Stimulated activated effector memory CD8-positive, alpha-beta T cell treated with anti-CD3 and anti-CD28 coated beads, Interleukin-12 subunit alpha, Interleukin-12 subunit beta, amount 100 ng/mL, for 72 hours (primary cell): Measurements from ENCODE around the gene HSPG2.

Experiments
- ATAC-seq: fragments of 150-1000 bp; cut with Tn5 transposase; 2 replicates; pipeline ENCODE4 v1.10.0; 2021
- DNase-seq, 2 donors: peaks; one replicate each; pipeline ENCODE4 v3.0.0; 2021 to 2022; ENCODE audit warnings: low spot score in 2 of 2
- H3K27ac Mint-ChIP-seq: one replicate; pipeline ENCODE4 v1.8.0; 2022; ENCODE audit warnings: mild to moderate bottlenecking, mixed read lengths
- H3K36me3 Mint-ChIP-seq: one replicate; pipeline ENCODE4 v1.8.0; 2022; ENCODE audit warnings: mild to moderate bottlenecking, mixed read lengths
- H3K4me1 Mint-ChIP-seq: one replicate; pipeline ENCODE4 v1.8.0; 2022; ENCODE audit warnings: mixed read lengths
- H3K4me3 Mint-ChIP-seq: one replicate; pipeline ENCODE4 v1.8.0; 2022; ENCODE audit warnings: mild to moderate bottlenecking, mixed read lengths
- H3K9me3 Mint-ChIP-seq: one replicate; pipeline ENCODE4 v1.8.0; 2022; ENCODE audit warnings: mixed read lengths

The HSPG2 gene

GRCh38 chr1:21823206-21823979 lies 113.7 kb downstream of the HSPG2 start:
- H3K4me3 Mint-ChIP-seq, result no peak overlapping the region
- no peak overlapping the region for H3K27ac Mint-ChIP-seq
- DNase-seq (no peak), ATAC-seq (no peak)
- peaks cover 6% of the 10 kb centered on the region for H3K4me1 Mint-ChIP-seq
- H3K36me3 Mint-ChIP-seq, result no peaks in the 10 kb centered on the region
- no peaks in the 10 kb centered on the region for H3K9me3 Mint-ChIP-seq

DNA sequence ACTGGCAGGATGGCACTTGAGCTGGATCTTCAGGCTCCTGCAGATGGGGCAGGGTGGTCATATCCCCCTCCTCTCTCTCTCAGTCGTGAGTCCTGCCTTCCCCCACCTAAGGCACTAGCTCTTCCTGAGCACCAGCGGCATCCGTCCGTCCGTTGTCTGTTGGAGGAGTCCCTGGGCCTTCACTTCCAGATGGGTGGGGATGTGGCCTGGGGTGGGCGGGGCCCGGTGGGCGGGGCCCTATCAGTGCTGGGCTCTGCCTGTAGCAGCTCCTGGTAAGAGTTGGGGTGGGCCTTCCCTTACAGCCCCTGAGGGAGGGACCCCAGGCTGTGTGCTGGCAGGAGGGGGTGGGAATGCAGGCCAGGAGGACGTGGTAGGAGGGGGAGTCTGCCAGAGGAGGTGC lies 114.8 kb downstream of the HSPG2 start:
- ATAC-seq (no peak), DNase-seq (no peak)
- H3K4me3 Mint-ChIP-seq, result no peak overlapping the region
- no peak overlapping the region for H3K27ac Mint-ChIP-seq
- no peaks in the 10 kb centered on the region for H3K9me3 Mint-ChIP-seq
- H3K36me3 Mint-ChIP-seq, result no peaks in the 10 kb centered on the region
- peaks cover 8% of the 10 kb centered on the region for H3K4me1 Mint-ChIP-seq

- Mint-ChIP-seq H3K36me3 (no peaks in the 10 kb centered on the region), H3K27ac (no peak overlapping the region), H3K4me3 (no peak overlapping the region), H3K4me1 (peaks cover 8% of the 10 kb centered on the region), H3K9me3 (no peaks in the 10 kb centered on the region)
- ATAC-seq (peak; percentile 32), DNase-seq (no peak)
These were observed 115.6 kb downstream of the HSPG2 start for GRCh38 chr1:21821385-21822019.

DNA sequence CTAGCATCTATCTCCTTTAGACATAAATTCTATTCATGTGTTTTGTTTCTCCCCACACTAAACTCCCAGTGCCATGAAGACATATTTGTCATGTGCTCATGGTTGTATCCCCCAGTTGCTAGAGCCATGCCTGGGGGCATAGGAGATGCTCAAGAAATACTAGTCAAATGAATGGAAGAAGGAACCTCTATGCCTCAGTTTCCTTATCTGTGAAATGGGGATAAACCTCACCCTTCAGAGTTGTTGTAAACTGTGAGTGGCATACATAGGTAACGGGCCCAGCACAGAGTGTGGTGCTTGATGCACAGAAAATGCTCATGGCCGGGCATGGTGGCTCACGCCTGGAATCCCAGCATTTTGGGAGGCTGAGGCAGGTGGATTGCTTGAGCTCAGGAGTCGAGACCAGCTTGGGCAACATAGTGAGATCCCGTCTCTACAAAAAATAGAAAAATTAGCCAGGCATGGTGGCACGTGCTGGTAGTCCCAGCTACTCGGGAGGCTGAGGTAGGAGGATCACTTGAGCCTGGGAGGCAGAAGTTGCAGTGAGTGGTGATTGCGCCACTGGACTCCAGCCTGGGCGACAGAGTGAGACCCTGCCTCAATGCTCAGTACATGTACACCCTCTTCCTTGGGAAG lies 116.4 kb downstream of the HSPG2 start:
- H3K4me3 Mint-ChIP-seq, result no peak overlapping the region
- H3K9me3 Mint-ChIP-seq, result no peaks in the 10 kb centered on the region
- no peak overlapping the region for H3K27ac Mint-ChIP-seq
- ATAC-seq, result no peak
- H3K4me1 Mint-ChIP-seq, result peaks cover 8% of the 10 kb centered on the region
- no peaks in the 10 kb centered on the region for H3K36me3 Mint-ChIP-seq
- DNase-seq, result no peak

DNA sequence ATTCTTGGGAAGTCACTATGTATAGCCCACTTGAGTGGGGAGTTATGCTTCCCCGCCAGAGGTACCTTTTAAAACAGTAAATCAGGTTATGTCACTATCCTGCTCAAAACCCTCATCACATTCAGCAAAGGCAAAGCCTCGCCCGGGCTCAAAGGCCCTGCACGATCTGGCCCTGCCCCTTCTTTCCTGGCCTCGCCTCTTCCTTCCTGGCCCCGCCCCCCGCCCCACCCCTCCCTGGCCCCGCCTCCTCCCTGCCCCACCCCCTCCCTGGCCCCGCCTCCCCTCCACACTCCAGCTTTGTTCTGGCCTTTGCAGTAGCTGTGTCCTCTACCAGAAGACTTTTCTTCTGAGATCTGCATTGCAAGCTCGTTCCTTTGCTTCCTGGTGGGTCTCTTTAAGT lies 118.5 kb downstream of the HSPG2 start:
- H3K9me3 Mint-ChIP-seq, result no peaks in the 10 kb centered on the region
- no peak overlapping the region for H3K4me3 Mint-ChIP-seq
- H3K4me1 Mint-ChIP-seq, result peaks cover 15% of the 10 kb centered on the region
- H3K36me3 Mint-ChIP-seq, result no peaks in the 10 kb centered on the region
- ATAC-seq (peak; percentile 63), DNase-seq (peak in 1 of 2 donors; percentile 55)
- H3K27ac Mint-ChIP-seq, result no peak overlapping the region

- H3K9me3 Mint-ChIP-seq, result no peaks in the 10 kb centered on the region
- no peaks in the 10 kb centered on the region for H3K36me3 Mint-ChIP-seq
- peak overlapping the region; percentile 10 for H3K27ac Mint-ChIP-seq
- ATAC-seq (no peak), DNase-seq (no peak)
- peaks cover 15% of the 10 kb centered on the region for H3K4me1 Mint-ChIP-seq
- H3K4me3 Mint-ChIP-seq, result no peak overlapping the region
These were observed 120.4 kb downstream of the HSPG2 start for GRCh38 chr1:21816602-21817302.

DNA sequence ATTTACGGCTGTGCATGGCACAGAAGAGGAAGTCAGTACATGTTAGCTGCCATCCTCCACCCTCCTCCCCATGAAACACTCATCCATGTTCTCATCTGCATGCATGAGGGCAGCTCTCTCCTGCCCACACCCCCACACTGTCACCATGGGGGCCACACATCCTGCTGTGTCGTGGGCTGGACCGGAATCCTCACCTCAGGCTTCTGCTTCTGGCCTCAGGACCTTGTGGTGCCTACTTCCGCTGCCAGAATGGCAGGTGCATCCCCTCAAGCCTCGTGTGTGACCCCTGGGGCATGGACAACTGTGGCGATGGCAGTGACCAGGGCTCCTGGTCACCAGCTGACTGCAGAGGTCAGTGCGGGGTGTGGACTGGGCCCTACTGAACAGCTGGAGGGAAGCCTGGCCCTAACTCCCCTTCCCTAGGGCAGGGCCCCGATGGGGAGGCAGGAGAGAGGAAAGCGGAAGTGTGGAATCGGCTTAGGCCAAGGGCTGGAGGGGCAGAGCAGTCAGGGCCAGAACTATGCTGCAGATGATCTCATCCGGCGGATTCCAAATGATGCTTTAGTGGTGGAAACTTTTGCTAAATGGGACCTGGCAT lies 121.3 kb downstream of the HSPG2 start:
- peak; percentile 4 for ATAC-seq
- no peak for DNase-seq
- H3K4me3 Mint-ChIP-seq, result no peak overlapping the region
- H3K36me3 Mint-ChIP-seq, result no peaks in the 10 kb centered on the region
- H3K9me3 Mint-ChIP-seq, result no peaks in the 10 kb centered on the region
- no peak overlapping the region for H3K27ac Mint-ChIP-seq
- H3K4me1 Mint-ChIP-seq, result peaks cover 15% of the 10 kb centered on the region

- Mint-ChIP-seq H3K36me3 (no peaks in the 10 kb centered on the region), H3K4me3 (peak overlapping the region; percentile 29), H3K9me3 (no peaks in the 10 kb centered on the region), H3K27ac (no peak overlapping the region), H3K4me1 (peaks cover 15% of the 10 kb centered on the region)
- ATAC-seq (peak; percentile 9), DNase-seq (no peak)
These were observed 122.0 kb downstream of the HSPG2 start for GRCh38 chr1:21814981-21815582.

- ATAC-seq, result peak; percentile 63
- H3K9me3 Mint-ChIP-seq, result no peaks in the 10 kb centered on the region
- no peak overlapping the region for H3K27ac Mint-ChIP-seq
- no peaks in the 10 kb centered on the region for H3K36me3 Mint-ChIP-seq
- H3K4me3 Mint-ChIP-seq, result peak overlapping the region; percentile 29
- peaks cover 15% of the 10 kb centered on the region for H3K4me1 Mint-ChIP-seq
- peak in 1 of 2 donors; percentile 7 for DNase-seq
These were observed 122.7 kb downstream of the HSPG2 start for GRCh38 chr1:21814241-21814918.

DNA sequence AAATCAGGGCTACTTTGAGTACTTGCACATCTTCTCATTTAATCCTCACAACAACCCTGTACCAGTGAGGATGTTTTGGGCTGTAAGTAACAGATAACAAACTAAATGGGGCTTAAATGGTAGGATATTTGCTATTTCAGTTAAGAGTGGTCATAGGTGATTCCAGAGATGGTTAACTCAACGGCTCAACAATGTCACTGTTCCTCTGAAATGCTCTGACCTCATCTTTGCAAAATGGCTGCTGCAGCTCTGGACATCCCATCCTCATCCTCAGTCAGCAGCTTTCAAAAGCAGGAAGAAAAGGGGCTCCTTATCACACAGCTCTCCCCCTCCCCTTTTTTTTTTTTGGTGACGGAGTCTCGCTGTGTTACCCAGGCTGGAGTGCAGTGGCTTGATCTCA lies 123.6 kb downstream of the HSPG2 start:
- DNase-seq, result no peak
- H3K4me1 Mint-ChIP-seq, result peaks cover 10% of the 10 kb centered on the region
- H3K4me3 Mint-ChIP-seq, result no peak overlapping the region
- H3K9me3 Mint-ChIP-seq, result no peaks in the 10 kb centered on the region
- no peaks in the 10 kb centered on the region for H3K36me3 Mint-ChIP-seq
- ATAC-seq, result no peak
- no peak overlapping the region for H3K27ac Mint-ChIP-seq

- DNase-seq (no peak), ATAC-seq (no peak)
- Mint-ChIP-seq H3K4me1 (peaks cover 7% of the 10 kb centered on the region), H3K9me3 (no peaks in the 10 kb centered on the region), H3K4me3 (no peak within 1 kb of the TSS), H3K36me3 (no peaks in the 10 kb centered on the region), H3K27ac (no peak within 1 kb of the TSS)
These were observed 125.2 kb downstream of the HSPG2 start, which contains the start of gene LDLRAD2 for GRCh38 chr1:21811875-21812305. Gene LDLRAD2 (plus strand): TSS chr1:21812265. CDS start chr1:21812452, 187 bp downstream.

GRCh38 chr1:21804536-21804935 lies 132.6 kb downstream of the HSPG2 start:
- no peak overlapping the region for H3K27ac Mint-ChIP-seq
- H3K4me1 Mint-ChIP-seq, result no peaks in the 10 kb centered on the region
- ATAC-seq, result no peak
- H3K36me3 Mint-ChIP-seq, result no peaks in the 10 kb centered on the region
- H3K9me3 Mint-ChIP-seq, result no peaks in the 10 kb centered on the region
- no peak overlapping the region for H3K4me3 Mint-ChIP-seq
- DNase-seq, result no peak

DNA sequence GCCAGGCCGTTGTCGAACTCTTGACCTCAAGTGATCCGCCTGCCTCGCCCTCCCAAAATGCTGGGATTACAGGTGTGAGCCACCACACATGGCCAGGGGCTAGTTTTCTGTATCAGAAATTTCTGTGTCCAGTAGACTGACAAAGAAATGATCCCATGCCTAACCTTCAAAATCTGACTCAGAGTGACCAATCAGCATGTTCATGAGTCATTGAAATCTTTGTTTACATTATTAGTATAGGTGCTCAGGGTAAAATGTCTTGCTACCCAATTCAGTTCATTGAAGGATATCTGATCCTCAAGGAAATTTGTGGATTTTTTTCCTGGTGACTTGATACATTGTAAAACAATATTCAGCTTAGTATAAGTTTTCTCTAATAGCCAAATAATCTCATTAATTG lies 136.0 kb downstream of the HSPG2 start:
- ATAC-seq, result no peak
- Mint-ChIP-seq H3K27ac (no peak overlapping the region), H3K4me1 (no peaks in the 10 kb centered on the region), H3K36me3 (no peaks in the 10 kb centered on the region), H3K9me3 (no peaks in the 10 kb centered on the region), H3K4me3 (no peak overlapping the region)
- no peak for DNase-seq

GRCh38 chr1:21799730-21800129 lies 137.4 kb downstream of the HSPG2 start:
- no peaks in the 10 kb centered on the region for H3K36me3 Mint-ChIP-seq
- no peaks in the 10 kb centered on the region for H3K9me3 Mint-ChIP-seq
- H3K4me3 Mint-ChIP-seq, result no peak overlapping the region
- no peaks in the 10 kb centered on the region for H3K4me1 Mint-ChIP-seq
- DNase-seq (no peak), ATAC-seq (no peak)
- no peak overlapping the region for H3K27ac Mint-ChIP-seq
